NCI-H69 (cell line): ENCODE data around the gene KRTAP4-5.
"Not testable (repeated sequence)": the region's sequence is repeated elsewhere in the genome, so short reads cannot be mapped to it uniquely, and the experiment has no call there.

Source experiments
- DNase-seq: peaks from one replicate; lab custom pipeline; 2025; lab: John Stamatoyannopoulos, UW

Gene KRTAP4-5

DNA sequence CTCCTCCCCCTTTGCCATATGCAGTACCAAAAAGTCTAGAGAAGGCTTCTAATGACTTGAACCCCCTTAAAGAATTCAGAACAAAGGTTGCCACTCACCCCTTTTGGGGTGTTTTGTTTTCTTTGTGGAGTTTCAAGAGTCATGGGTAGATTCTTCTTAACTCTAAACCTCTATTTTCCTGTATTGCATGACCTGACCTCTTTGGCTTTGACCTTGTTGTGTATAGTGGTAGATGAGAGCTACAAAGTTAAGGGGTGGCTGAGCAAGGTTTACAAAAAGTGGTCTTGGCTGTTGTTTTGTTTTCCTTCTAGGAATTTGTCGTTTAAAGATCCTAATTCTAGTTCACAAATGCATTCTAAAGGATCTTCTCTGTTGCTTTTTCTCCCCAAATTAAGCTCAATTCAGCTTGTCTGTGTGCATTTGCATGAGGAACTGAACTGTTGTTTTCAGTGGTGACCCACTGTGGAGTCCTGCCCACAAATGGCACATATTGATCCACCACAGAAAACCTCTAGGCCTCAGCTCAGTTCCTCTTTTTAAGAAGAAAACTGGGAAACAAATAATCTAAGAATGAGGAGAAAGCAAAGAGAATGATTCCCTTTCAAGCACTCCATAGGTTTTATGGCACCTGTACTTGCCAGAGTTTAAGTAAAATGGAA is 40.8 kb downstream of the KRTAP4-5 start:
- not testable (repeated sequence) for DNase-seq

DNA sequence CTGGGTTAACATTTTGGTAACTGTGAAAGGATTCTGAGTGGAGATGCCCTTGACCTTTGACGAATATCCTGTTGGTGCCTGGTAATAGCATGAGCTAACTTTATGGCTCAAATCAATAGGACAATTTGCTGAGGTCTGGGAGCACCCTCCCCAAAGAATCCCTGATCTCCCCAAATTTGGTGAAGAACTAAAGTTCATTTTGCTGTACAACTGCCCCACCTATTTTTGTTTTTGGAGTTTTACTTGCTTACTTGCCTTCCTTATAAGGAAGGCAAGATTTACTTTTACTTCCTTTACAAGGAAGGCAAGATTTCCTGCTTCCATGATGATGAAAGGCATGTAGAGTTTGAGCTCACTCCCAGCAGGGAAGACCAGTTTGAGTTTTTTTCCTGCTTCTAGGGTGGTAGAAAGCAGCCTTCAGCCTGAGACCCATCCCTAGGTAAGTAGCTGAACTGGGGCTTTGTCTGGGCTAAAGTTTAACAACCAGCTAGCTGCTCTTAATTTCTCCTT is 41.6 kb downstream of the KRTAP4-5 start:
- DNase-seq: no peak

DNA sequence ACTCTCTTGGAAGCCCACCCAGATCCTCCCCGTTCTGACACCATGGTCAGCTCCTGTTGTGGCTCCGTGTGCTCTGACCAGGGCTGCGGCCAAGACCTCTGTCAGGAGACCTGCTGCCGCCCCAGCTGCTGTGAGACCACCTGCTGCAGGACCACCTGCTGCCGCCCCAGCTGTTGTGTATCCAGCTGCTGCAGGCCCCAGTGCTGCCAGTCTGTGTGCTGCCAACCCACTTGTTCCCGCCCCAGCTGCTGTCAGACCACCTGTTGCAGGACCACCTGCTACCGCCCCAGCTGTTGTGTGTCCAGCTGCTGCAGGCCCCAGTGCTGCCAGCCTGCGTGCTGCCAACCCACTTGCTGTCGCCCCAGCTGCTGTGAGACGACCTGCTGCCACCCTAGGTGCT is 44.3 kb downstream of the KRTAP4-5 start, which contains the start of gene KRTAP4-9:
KRTAP4-9 (plus strand) TSS at position 43 of the 400 bp plus-strand sequence; CDS start at position 43, 0 bp downstream.
- DNase-seq: not testable (repeated sequence)

DNA sequence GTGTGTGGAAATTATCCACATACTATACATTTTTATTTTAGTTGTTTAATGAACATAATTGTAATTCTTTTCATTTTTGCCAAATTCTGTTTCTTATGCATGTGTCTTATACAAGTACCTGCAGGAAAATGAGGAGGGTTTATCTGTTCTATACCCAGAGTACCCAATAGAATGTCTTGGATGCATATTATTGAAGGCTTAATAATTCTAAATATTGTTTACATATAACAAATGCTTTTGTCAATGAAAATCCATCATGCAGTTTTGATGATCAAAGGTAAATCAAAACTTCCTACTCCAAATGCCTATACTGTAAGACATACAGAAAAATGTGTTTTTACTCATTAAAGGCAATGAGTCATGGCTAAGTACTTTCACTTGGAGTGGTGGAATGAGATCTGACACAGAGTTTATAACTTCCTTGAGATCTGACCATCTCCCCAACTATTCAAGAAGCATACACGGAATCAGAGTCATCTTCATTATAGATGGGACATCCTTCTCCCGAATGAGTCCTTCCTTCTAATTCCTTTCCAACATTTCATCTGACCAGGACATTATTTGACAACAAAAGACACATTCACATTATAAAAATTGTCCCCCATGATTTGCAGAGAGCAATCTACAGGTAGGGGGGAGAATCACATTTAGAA is 45.1 kb downstream of the KRTAP4-5 start:
- DNase-seq: not testable (repeated sequence)

DNA sequence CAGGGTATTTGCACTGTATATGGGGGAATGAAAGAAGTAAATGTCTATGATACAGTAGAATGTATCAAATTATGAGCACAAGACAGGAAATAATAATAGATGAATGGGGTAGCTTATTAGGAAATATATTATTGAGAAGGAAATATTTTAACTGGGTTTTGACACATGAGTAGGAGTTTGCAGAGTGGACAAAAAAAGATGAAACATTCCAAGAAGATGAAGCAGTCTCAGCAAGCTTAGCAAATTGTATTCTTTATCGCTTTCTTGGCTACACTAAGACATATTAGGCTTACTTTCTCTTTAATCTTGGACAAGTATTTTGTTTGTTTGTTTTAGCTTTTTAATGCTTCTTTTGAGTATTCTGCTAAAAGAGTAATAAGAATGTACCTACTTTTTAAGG is 45.7 kb downstream of the KRTAP4-5 start:
- no peak for DNase-seq

DNA sequence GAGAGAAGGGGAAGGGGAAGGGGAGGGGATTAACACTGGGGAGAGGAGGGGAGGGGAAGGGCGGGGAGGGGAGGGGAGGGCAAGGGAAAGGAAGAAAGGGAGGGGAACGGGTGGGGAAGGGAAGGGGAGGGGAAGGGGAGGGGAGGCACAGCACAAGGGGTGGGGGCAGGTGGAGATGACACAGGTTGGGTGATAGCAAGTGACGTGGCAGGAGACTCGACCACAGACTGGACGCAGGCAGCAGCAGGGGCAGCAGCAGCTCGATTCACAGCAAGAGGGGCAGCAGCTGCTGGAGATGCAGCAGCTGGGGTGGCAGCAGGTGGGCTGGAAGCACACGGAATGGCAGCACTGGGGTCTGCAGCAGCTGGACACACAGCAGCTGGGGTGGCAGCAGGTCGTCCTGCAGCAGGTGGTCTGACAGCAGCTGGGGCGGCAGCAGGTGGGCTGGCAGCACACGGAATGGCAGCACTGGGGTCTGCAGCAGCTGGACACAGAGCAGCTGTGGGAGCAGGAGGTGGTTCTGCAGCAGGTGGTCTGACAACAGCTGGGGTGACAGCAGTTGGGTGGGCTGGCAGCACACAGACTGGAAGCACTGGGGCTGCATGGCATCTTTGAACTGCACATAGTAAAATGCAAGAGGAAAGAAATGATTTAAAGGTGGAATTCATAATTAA is 47.9 kb downstream of the KRTAP4-5 start, which contains the start of gene KRTAP4-16:
KRTAP4-16 (minus strand) TSS at position 624 of the 674 bp plus-strand sequence; CDS start at position 624, 0 bp downstream.
- no peak for DNase-seq

DNA sequence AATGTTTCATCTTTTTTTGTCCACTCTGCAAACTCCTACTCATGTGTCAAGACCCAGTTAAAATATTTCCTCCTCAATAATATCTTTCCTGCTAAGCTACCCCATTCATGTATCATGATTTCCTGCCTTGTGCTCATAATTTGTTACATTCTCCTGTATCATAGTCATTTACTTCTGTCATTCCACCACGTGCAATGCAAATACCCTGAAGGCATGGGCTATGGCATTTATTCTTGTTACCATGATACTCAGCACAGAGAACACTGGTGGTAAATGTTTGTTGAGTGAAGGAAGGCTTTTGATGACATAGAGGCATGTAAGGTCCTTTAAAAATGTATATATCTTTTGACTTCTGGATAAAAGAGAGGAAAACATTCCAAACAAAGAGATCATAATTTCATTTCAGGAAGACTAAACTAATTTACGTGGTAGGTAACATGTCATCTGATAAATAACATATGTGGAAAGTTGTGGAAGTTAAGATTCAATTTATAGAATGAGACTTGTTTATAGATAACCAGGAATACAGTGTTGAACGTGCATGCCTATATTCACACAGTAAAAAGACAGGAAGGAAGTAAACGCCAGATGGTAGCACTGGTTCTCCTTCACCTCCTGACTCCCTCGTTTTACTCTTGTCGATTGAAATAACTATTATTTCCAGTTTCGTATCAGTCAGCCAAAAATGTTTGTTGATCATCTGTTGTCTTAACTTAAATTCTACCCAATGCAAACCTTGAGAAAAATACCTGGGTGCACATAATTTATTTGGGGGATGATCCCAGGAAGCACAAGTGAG is 49.7 kb downstream of the KRTAP4-5 start:
- not testable (repeated sequence) for DNase-seq
